Neuronal stem cell (in vitro differentiated cells): ENCODE results near the gene XAGE3.
"Not testable (repeated sequence)": the region's sequence is repeated elsewhere in the genome, so short reads cannot be mapped to it uniquely, and the experiment has no call there.

ENCODE experiments used
- DNase-seq: peaks from one replicate; pipeline ENCODE4 v3.0.0-alpha.2; 2013; ENCODE audit warnings: low spot score
- H2AFZ ChIP-seq: one replicate; pipeline ENCODE4 v1.6.1; 2013; ENCODE audit warnings: mild to moderate bottlenecking, low read length, inconsistent platforms
- H2AK5ac ChIP-seq: 2 replicates; pipeline ENCODE4 v1.6.1; 2013; ENCODE audit warnings: low read depth, mild to moderate bottlenecking, inconsistent platforms, low read length, moderate library complexity, mixed read lengths
- H2BK120ac ChIP-seq: 2 replicates; pipeline ENCODE4 v1.6.1; 2013; ENCODE audit warnings: low read depth, mild to moderate bottlenecking, inconsistent platforms, low read length, moderate library complexity, mixed read lengths
- H2BK12ac ChIP-seq: one replicate; pipeline ENCODE4 v1.6.1; 2013; ENCODE audit warnings: low read length, inconsistent platforms
- H2BK15ac ChIP-seq: 2 replicates; pipeline ENCODE4 v1.6.1; 2013; ENCODE audit warnings: mild to moderate bottlenecking, low read length, inconsistent platforms, mixed read lengths
- H2BK5ac ChIP-seq: one replicate; pipeline ENCODE4 v1.6.1; 2013; ENCODE audit warnings: inconsistent platforms, mild to moderate bottlenecking, low read length, moderate library complexity
- H3K14ac ChIP-seq: one replicate; pipeline ENCODE4 v1.6.1; 2013; ENCODE audit warnings: low read length, inconsistent platforms
- H3K18ac ChIP-seq: 2 replicates; pipeline ENCODE4 v1.6.1; 2013; ENCODE audit warnings: low read length, inconsistent platforms
- H3K23ac ChIP-seq: 2 replicates; pipeline ENCODE4 v1.6.1; 2013; ENCODE audit warnings: low read depth, mild to moderate bottlenecking, mixed read lengths, low read length, inconsistent platforms; ENCODE audit not compliant: poor library complexity
- H3K27ac ChIP-seq: replicated peaks from 3 replicates; pipeline ENCODE4 v1.5.1; 2013; ENCODE audit warnings: low read length, inconsistent platforms
- H3K27me3 ChIP-seq, 3 experiments: 2 replicates each; pipeline ENCODE4 v1.6.1; 2013; ENCODE audit warnings: low read length in 3 of 3, mild to moderate bottlenecking in 2 of 3, inconsistent platforms in 1 of 3, low read depth in 1 of 3, mixed read lengths in 1 of 3, moderate library complexity in 1 of 3; ENCODE audit not compliant: control insufficient read depth in 3 of 3, insufficient read depth in 3 of 3
- H3K36me3 ChIP-seq, 2 donors: replicated peaks in 1 of 2; 2 replicates each; pipeline ENCODE4 v1.6.1; 2013; ENCODE audit warnings: low read length in 2 of 2; ENCODE audit not compliant: control insufficient read depth in 2 of 2, insufficient read depth in 2 of 2
- H3K4ac ChIP-seq: 2 replicates; pipeline ENCODE4 v1.6.1; 2013; ENCODE audit warnings: inconsistent platforms, mild to moderate bottlenecking, low read length, moderate library complexity
- H3K4me1 ChIP-seq, 2 donors: 1 replicate in 1 of 2; 2 replicates in 1 of 2; pipeline ENCODE4 v1.6.1; 2013; ENCODE audit warnings: low read length in 2 of 2, low read depth in 1 of 2; ENCODE audit not compliant: control insufficient read depth in 2 of 2, insufficient read depth in 1 of 2
- H3K4me2 ChIP-seq: one replicate; pipeline ENCODE4 v1.6.1; 2013; ENCODE audit warnings: mild to moderate bottlenecking, low read length, inconsistent platforms; ENCODE audit not compliant: insufficient read depth, poor library complexity, severe bottlenecking
- H3K4me3 ChIP-seq, 2 donors: 2 replicates each; pipeline ENCODE4 v1.5.1; 2013; ENCODE audit warnings: low read length in 2 of 2, mild to moderate bottlenecking in 2 of 2, inconsistent platforms in 1 of 2, moderate library complexity in 1 of 2
- H3K79me1 ChIP-seq: one replicate; pipeline ENCODE4 v1.6.1; 2013; ENCODE audit warnings: low read depth, mild to moderate bottlenecking, inconsistent platforms, low read length, moderate library complexity
- H3K9ac ChIP-seq: one replicate; pipeline ENCODE4 v1.6.1; 2013; ENCODE audit warnings: mild to moderate bottlenecking, low read depth, low read length, inconsistent platforms; ENCODE audit not compliant: poor library complexity
- H3K9me3 ChIP-seq, 2 donors: replicated peaks in 1 of 2; 2 replicates each; pipeline versions ENCODE3 to v1.6.1; 2013; ENCODE audit warnings: low read length in 2 of 2, mild to moderate bottlenecking in 2 of 2, inconsistent platforms in 1 of 2, low read depth in 1 of 2, mixed read lengths in 1 of 2, moderate library complexity in 1 of 2; ENCODE audit not compliant: control insufficient read depth in 2 of 2, insufficient read depth in 1 of 2
- H4K8ac ChIP-seq: one replicate; pipeline ENCODE4 v1.6.1; 2013; ENCODE audit warnings: low read depth, mild to moderate bottlenecking, inconsistent platforms, low read length, moderate library complexity
- H4K91ac ChIP-seq: one replicate; pipeline ENCODE4 v1.6.1; 2013; ENCODE audit warnings: low read length, low read depth, mild to moderate bottlenecking, inconsistent platforms; ENCODE audit not compliant: poor library complexity
- WGBS, 2 donors: extraction: QIAGEN DNeasy Blood & Tissue Kit; methylation state at CpG; one replicate each; pipeline ENCODE4 v1.1.7; 2013; ENCODE audit warnings: missing lambda C conversion rate in 2 of 2, mixed read lengths in 1 of 2; ENCODE audit not compliant: insufficient read length in 2 of 2, insufficient replicate concordance in 1 of 2; ENCODE audit errors: extremely low coverage in 2 of 2; 5-methylcytosine and 5-hydroxymethylcytosine counted together

Gene XAGE3

GRCh38 chrX:52907900-52908299, 40.0 kb upstream of the XAGE3 start:
- H2BK5ac ChIP-seq, DNase-seq, H3K36me3 ChIP-seq, H3K23ac ChIP-seq, H3K4me1 ChIP-seq, H2BK15ac ChIP-seq, H3K14ac ChIP-seq, H3K9me3 ChIP-seq, H4K8ac ChIP-seq, H3K18ac ChIP-seq, H2BK120ac ChIP-seq, H3K4me3 ChIP-seq, H3K4ac ChIP-seq, H3K27me3 ChIP-seq, H3K4me2 ChIP-seq, H2AK5ac ChIP-seq, H2BK12ac ChIP-seq, H2AFZ ChIP-seq, H3K9ac ChIP-seq, H3K79me1 ChIP-seq, H4K91ac ChIP-seq, H3K27ac ChIP-seq: not testable (repeated sequence)
- no CpG with 5 or more reads among the region's 17 CpGs for WGBS, 2 donors

DNA sequence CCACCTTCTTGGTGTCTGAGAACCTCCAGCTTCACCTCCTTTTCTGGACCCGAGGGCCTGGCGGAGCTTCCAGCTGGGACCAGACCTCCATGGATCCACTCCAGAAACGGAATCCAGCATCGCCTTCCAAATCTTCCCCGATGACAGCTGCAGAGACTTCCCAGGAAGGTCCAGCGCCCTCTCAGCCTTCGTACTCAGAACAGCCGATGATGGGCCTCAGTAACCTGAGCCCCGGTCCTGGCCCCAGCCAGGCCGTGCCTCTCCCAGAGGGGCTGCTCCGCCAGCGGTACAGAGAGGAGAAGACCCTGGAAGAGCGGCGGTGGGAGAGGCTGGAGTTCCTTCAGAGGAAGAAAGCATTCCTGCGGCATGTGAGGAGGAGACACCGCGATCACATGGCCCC, 39.3 kb upstream of the XAGE3 start:
- H3K4me1 ChIP-seq, H3K36me3 ChIP-seq, H3K4ac ChIP-seq, H3K79me1 ChIP-seq, H3K9ac ChIP-seq, H2BK12ac ChIP-seq, H2BK120ac ChIP-seq, H3K4me3 ChIP-seq, H2BK15ac ChIP-seq, H3K27ac ChIP-seq, H2AK5ac ChIP-seq, H3K9me3 ChIP-seq, H4K8ac ChIP-seq, H3K23ac ChIP-seq, H3K14ac ChIP-seq, H3K27me3 ChIP-seq, H3K4me2 ChIP-seq, H2AFZ ChIP-seq, H4K91ac ChIP-seq, H3K18ac ChIP-seq, H2BK5ac ChIP-seq, DNase-seq: not testable (repeated sequence)
- WGBS, 2 donors: no CpG with 5 or more reads among the region's 17 CpGs

DNA sequence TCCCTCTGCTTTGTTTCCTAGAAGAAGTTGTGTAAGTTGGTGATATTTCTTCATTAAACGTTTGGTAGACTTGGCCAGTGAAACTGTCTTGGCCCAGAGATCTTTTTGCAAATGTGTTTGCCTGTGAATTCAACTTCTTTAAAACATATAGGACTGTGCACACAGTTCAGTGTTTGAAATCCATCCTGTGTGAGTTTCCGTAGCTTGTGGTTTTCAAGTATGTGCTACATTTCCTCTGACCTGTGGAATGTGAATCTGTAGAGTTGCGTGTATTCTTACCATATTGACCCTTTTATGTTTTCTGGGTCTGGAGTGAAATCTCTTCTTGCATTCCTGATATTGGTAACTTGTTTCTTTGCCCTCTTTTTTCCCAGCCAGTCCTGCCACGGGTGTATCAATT, 38.2 kb upstream of the XAGE3 start:
- not testable (repeated sequence) for H3K14ac ChIP-seq, H3K79me1 ChIP-seq, H3K4me2 ChIP-seq, H2BK120ac ChIP-seq, H2BK5ac ChIP-seq, H2AFZ ChIP-seq, H2AK5ac ChIP-seq, H3K23ac ChIP-seq, H4K91ac ChIP-seq, H2BK15ac ChIP-seq, H3K27me3 ChIP-seq, H3K36me3 ChIP-seq, H3K27ac ChIP-seq, H2BK12ac ChIP-seq, H3K9ac ChIP-seq, H3K9me3 ChIP-seq, H3K4me1 ChIP-seq, H3K4ac ChIP-seq, DNase-seq, H3K18ac ChIP-seq, H4K8ac ChIP-seq, H3K4me3 ChIP-seq
- no CpG with 5 or more reads among the region's 4 CpGs for WGBS, 2 donors

DNA sequence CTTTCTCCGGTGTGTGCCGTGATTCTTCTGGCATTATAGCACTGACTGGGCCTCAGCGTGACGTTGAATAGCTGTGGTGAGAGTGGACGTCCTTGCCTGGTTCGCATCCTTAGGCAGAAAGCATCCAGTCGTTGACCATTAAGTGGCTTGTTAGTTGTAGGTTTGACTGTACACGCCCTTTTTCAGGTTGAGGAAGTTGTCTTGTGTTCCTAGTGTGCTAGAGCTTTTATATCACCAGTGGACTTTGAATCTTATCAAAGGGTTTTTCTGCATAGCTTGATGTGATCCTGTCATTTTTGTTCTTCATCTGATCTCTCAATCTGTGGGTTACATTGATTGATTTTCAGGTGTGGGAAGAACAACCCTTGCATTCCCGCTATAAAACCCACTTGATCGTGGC, 37.6 kb upstream of the XAGE3 start:
- H3K9me3 ChIP-seq, H3K18ac ChIP-seq, H3K79me1 ChIP-seq, DNase-seq, H3K23ac ChIP-seq, H3K27ac ChIP-seq, H2BK15ac ChIP-seq, H2AK5ac ChIP-seq, H3K36me3 ChIP-seq, H4K91ac ChIP-seq, H3K4ac ChIP-seq, H3K4me3 ChIP-seq, H4K8ac ChIP-seq, H2BK5ac ChIP-seq, H3K9ac ChIP-seq, H2BK12ac ChIP-seq, H2BK120ac ChIP-seq, H3K27me3 ChIP-seq, H3K4me1 ChIP-seq, H2AFZ ChIP-seq, H3K4me2 ChIP-seq, H3K14ac ChIP-seq: not testable (repeated sequence)
- no CpG with 5 or more reads among the region's 10 CpGs for WGBS, 2 donors
